ENCODE results near the gene CD3G. TPM values are rescaled to one million over a fixed set of nuclear protein-coding genes. Genes with fewer than 3 reads are reported as not detected.

The CD3G gene
- polyA plus RNA-seq, 3 donors: 0.84 to 1.9 TPM; not detected in 1

GRCh38 chr11:118310271-118310670 lies 33.9 kb upstream of the CD3G start:
- DNase-seq: no peak
- H3K4me3 Mint-ChIP-seq: no peak overlapping the region
- Histone ChIP-seq H3K27ac (ENCODE audit: low read depth in 1 of 2, low read length in 2 of 2) (no peak overlapping the region), H3K4me2 (replicated peaks; ENCODE audit: extremely low read depth, low read length, poor library complexity, severe bottlenecking) (no peak overlapping the region), H3K4me3 (replicated peaks in 1 of 3; ENCODE audit: low read depth in 2 of 3, low read length in 3 of 3) (no peak overlapping the region), H3K9me3 (replicated peaks in 1 of 2; ENCODE audit: control insufficient read depth in 1 of 2, insufficient read depth in 1 of 2, low read length in 2 of 2) (no peaks in the 10 kb centered on the region), H3K79me2 (ENCODE audit: insufficient read depth, low read length) (no peaks in the 10 kb centered on the region), H3K9ac (ENCODE audit: insufficient read depth, low read length, poor library complexity, severe bottlenecking) (no peak overlapping the region), H3K36me3 (replicated peaks in 1 of 2; ENCODE audit: control insufficient read depth in 1 of 2, insufficient read depth in 2 of 2, low read length in 2 of 2) (no peaks in the 10 kb centered on the region), H2AFZ (ENCODE audit: insufficient read depth, low read depth, low read length, poor library complexity, severe bottlenecking) (no peak overlapping the region), H4K20me1 (ENCODE audit: insufficient read depth, low read length) (no peaks in the 10 kb centered on the region), H3K27me3 (ENCODE audit: control insufficient read depth in 2 of 2, insufficient read depth in 2 of 2, low read length in 2 of 2) (no peaks in the 10 kb centered on the region), H3K4me1 (ENCODE audit: control insufficient read depth in 1 of 2, insufficient read depth in 2 of 2, low read length in 2 of 2) (peaks cover 2 to 4% of the 10 kb centered on the region in 2 donors)
- H3K9me3 Mint-ChIP-seq: peaks cover 0 to 3% (median 0%) of the 10 kb centered on the region in 7 donors
- H3K27me3 Mint-ChIP-seq (ENCODE audit: low read depth in 3 of 3): peaks cover 2 to 3% (median 2%) of the 10 kb centered on the region in 3 donors
- WGBS (ENCODE audit: insufficient coverage): no CpG with 5 or more reads among the region's 3 CpGs
- no peaks in the 10 kb centered on the region for H3K36me3 Mint-ChIP-seq
- H3K27ac Mint-ChIP-seq: no peak overlapping the region
- intact Hi-C loops (cut with micrococcal nuclease): no loop called here
- TF ChIP-seq CTCF (IDR thresholded peaks at IDR 0.05): no peak
- peaks cover 10% of the 10 kb centered on the region for H3K4me1 Mint-ChIP-seq

GRCh38 chr11:118310781-118311485 lies 33.2 kb upstream of the CD3G start:
- TF ChIP-seq CTCF (IDR thresholded peaks at IDR 0.05): no peak
- no peak overlapping the region for H3K4me3 Mint-ChIP-seq
- Histone ChIP-seq H2AFZ (ENCODE audit: insufficient read depth, low read depth, low read length, poor library complexity, severe bottlenecking) (no peak overlapping the region), H3K4me2 (replicated peaks; ENCODE audit: extremely low read depth, low read length, poor library complexity, severe bottlenecking) (no peak overlapping the region), H3K4me1 (ENCODE audit: control insufficient read depth in 1 of 2, insufficient read depth in 2 of 2, low read length in 2 of 2) (peaks cover 9 to 11% of the 10 kb centered on the region in 2 donors), H3K9ac (ENCODE audit: insufficient read depth, low read length, poor library complexity, severe bottlenecking) (no peak overlapping the region), H4K20me1 (ENCODE audit: insufficient read depth, low read length) (no peaks in the 10 kb centered on the region), H3K27ac (ENCODE audit: low read depth in 1 of 2, low read length in 2 of 2) (no peak overlapping the region), H3K4me3 (replicated peaks in 1 of 3; ENCODE audit: low read depth in 2 of 3, low read length in 3 of 3) (no peak overlapping the region), H3K9me3 (replicated peaks in 1 of 2; ENCODE audit: control insufficient read depth in 1 of 2, insufficient read depth in 1 of 2, low read length in 2 of 2) (no peaks in the 10 kb centered on the region), H3K79me2 (ENCODE audit: insufficient read depth, low read length) (no peaks in the 10 kb centered on the region), H3K36me3 (replicated peaks in 1 of 2; ENCODE audit: control insufficient read depth in 1 of 2, insufficient read depth in 2 of 2, low read length in 2 of 2) (no peaks in the 10 kb centered on the region), H3K27me3 (ENCODE audit: control insufficient read depth in 2 of 2, insufficient read depth in 2 of 2, low read length in 2 of 2) (no peaks in the 10 kb centered on the region)
- no peak overlapping the region for H3K27ac Mint-ChIP-seq
- H3K4me1 Mint-ChIP-seq: peaks cover 16% of the 10 kb centered on the region
- peaks cover 1 to 3% (median 2%) of the 10 kb centered on the region in 3 donors for H3K27me3 Mint-ChIP-seq (ENCODE audit: low read depth in 3 of 3)
- peaks cover 0 to 3% (median 0%) of the 10 kb centered on the region in 7 donors for H3K9me3 Mint-ChIP-seq
- no peak for DNase-seq
- H3K36me3 Mint-ChIP-seq: no peaks in the 10 kb centered on the region
- WGBS (ENCODE audit: insufficient coverage): no CpG with 5 or more reads among the region's 3 CpGs
- intact Hi-C loops (cut with micrococcal nuclease): no loop called here

Data from CD14-positive monocyte (primary cell).